H1 (cell line): ENCODE results near the gene GPRIN1. TPM values are rescaled to one million over a fixed set of nuclear protein-coding genes. Genes with fewer than 3 reads are reported as not detected.

Experiments
- CTCF ChIA-PET: fragments of 300-600 bp; sonication (Branson Sonifier 250); formaldehyde crosslinking; loops from one replicate; lab custom pipeline; 2021; ENCODE audit not compliant: partially characterized antibody; lab: Charles Lee
- POLR2A ChIA-PET: fragments of 300-600 bp; sonication (Branson Sonifier 250); formaldehyde crosslinking; loops from one replicate; lab custom pipeline; 2021; ENCODE audit warnings: inconsistent platforms; ENCODE audit not compliant: partially characterized antibody; lab: Charles Lee
- DNase-seq, 2 experiments: peaks; one replicate each; pipeline versions ENCODE4 v3.0.0 to v3.0.0-alpha.2; 2010 to 2022; ENCODE audit warnings: low spot score in 2 of 2, low read depth in 1 of 2, mixed read lengths in 1 of 2
- FAIRE-seq: peaks from 2 replicates; lab custom pipeline; 2011; peaks lifted over from hg19 to GRCh38; lab: Jason Lieb, UNC
- H2AFZ ChIP-seq: 2 replicates; pipeline ENCODE4 v1.8.1; 2012; ENCODE audit warnings: low read length, inconsistent platforms
- H2AK5ac ChIP-seq: 2 replicates; pipeline ENCODE4 v1.6.1; 2013; ENCODE audit warnings: low read depth, low read length
- H2BK120ac ChIP-seq: replicated peaks from 2 replicates; pipeline ENCODE3; 2013; ENCODE audit warnings: low read depth, low read length, inconsistent platforms
- H2BK12ac ChIP-seq: 2 replicates; pipeline ENCODE4 v1.6.1; 2013; ENCODE audit warnings: low read depth, low read length
- H2BK15ac ChIP-seq: 2 replicates; pipeline ENCODE4 v1.6.1; 2013; ENCODE audit warnings: low read length
- H2BK20ac ChIP-seq: 2 replicates; pipeline ENCODE4 v1.6.1; 2013; ENCODE audit warnings: low read length
- H2BK5ac ChIP-seq: 2 replicates; pipeline ENCODE4 v1.6.1; 2013; ENCODE audit warnings: low read depth, low read length
- H3K14ac ChIP-seq: 2 replicates; pipeline ENCODE4 v1.6.1; 2013; ENCODE audit warnings: inconsistent platforms; ENCODE audit not compliant: insufficient read length
- H3K18ac ChIP-seq: 2 replicates; pipeline ENCODE4 v1.6.1; 2013; ENCODE audit warnings: low read length; ENCODE audit errors: extremely low read depth
- H3K23ac ChIP-seq: 2 replicates; pipeline ENCODE4 v1.6.1; 2013; ENCODE audit warnings: inconsistent platforms; ENCODE audit not compliant: insufficient read length
- H3K23me2 ChIP-seq: 2 replicates; pipeline ENCODE4 v1.6.1; 2013; ENCODE audit warnings: low read depth, low read length
- H3K27ac ChIP-seq: 2 replicates; pipeline ENCODE4 v1.6.1; 2011; ENCODE audit warnings: low read depth, low read length, inconsistent platforms
- H3K27me3 ChIP-seq, 4 experiments: replicated peaks in 1 of 4; 1 replicate in 1 of 4; 2 replicates in 3 of 4; pipeline versions ENCODE4 v1.6.1 to v1.8.1; 2011 to 2013; ENCODE audit warnings: low read length in 3 of 4, mild to moderate bottlenecking in 3 of 4, inconsistent platforms in 2 of 4, mixed read lengths in 2 of 4, moderate library complexity in 1 of 4; ENCODE audit not compliant: control insufficient read depth in 3 of 4, insufficient read depth in 3 of 4; ENCODE audit errors: extremely low read depth in 1 of 4
- H3K36me3 ChIP-seq, 4 experiments: 2 replicates each; pipeline versions ENCODE4 v1.6.1 to v1.8.1; 2011 to 2013; ENCODE audit warnings: mild to moderate bottlenecking in 4 of 4, low read length in 3 of 4, moderate library complexity in 2 of 4, control low read depth in 1 of 4, inconsistent platforms in 1 of 4; ENCODE audit not compliant: insufficient read depth in 4 of 4, control insufficient read depth in 2 of 4
- H3K4ac ChIP-seq: replicated peaks from 2 replicates; pipeline ENCODE3; 2013; ENCODE audit warnings: low read length, low read depth, mixed read lengths, inconsistent platforms; ENCODE audit not compliant: insufficient read length
- H3K4me1 ChIP-seq, 4 experiments: replicated peaks in 1 of 4; 1 replicate in 1 of 4; 2 replicates in 3 of 4; pipeline versions ENCODE4 v1.6.1 to v1.8.1; 2011 to 2013; ENCODE audit warnings: low read length in 3 of 4, inconsistent platforms in 2 of 4, mixed read lengths in 1 of 4; ENCODE audit not compliant: insufficient read depth in 4 of 4, control insufficient read depth in 3 of 4
- H3K4me2 ChIP-seq, 2 experiments: 2 replicates each; pipeline versions ENCODE4 v1.6.1 to v1.8.1; 2011 to 2013; ENCODE audit warnings: low read depth in 2 of 2, low read length in 2 of 2, control low read depth in 1 of 2, inconsistent platforms in 1 of 2, mild to moderate bottlenecking in 1 of 2; ENCODE audit not compliant: insufficient read depth in 1 of 2
- H3K4me3 ChIP-seq, 4 experiments: fragments of 200-600, 300-600 bp in 1 of 4; sonication (generic), shearing (Covaris generic), sonication (Bioruptor Twin) in 1 of 4; 2 replicates each; pipeline versions ENCODE4 v1.5.1 to v1.8.1; 2011 to 2016; ENCODE audit warnings: low read length in 4 of 4, low read depth in 3 of 4, control low read depth in 2 of 4, inconsistent platforms in 2 of 4, mild to moderate bottlenecking in 2 of 4, mixed read lengths in 1 of 4, moderate library complexity in 1 of 4; ENCODE audit not compliant: insufficient read depth in 2 of 4; ENCODE audit errors: extremely low read depth in 1 of 4
- H3K56ac ChIP-seq: replicated peaks from 2 replicates; pipeline ENCODE3; 2013; ENCODE audit warnings: low read depth, mild to moderate bottlenecking, mixed read lengths, low read length, inconsistent platforms; ENCODE audit not compliant: insufficient read length
- H3K79me1 ChIP-seq: 2 replicates; pipeline ENCODE4 v1.6.1; 2013; ENCODE audit warnings: low read depth, low read length, control low read depth
- H3K79me2 ChIP-seq, 2 experiments: 2 replicates each; pipeline versions ENCODE4 v1.6.1 to v1.8.1; 2012 to 2013; ENCODE audit warnings: low read length in 2 of 2, mild to moderate bottlenecking in 2 of 2, inconsistent platforms in 1 of 2; ENCODE audit not compliant: insufficient read depth in 2 of 2, control insufficient read depth in 1 of 2
- H3K9ac ChIP-seq, 4 experiments: replicated peaks in 1 of 4; 1 replicate in 1 of 4; 2 replicates in 3 of 4; pipeline versions ENCODE4 v1.6.1 to v1.8.1; 2011 to 2013; ENCODE audit warnings: low read depth in 3 of 4, low read length in 3 of 4, control low read depth in 2 of 4, mild to moderate bottlenecking in 2 of 4, moderate library complexity in 2 of 4, inconsistent platforms in 1 of 4; ENCODE audit errors: extremely low read depth in 1 of 4
- H3K9me3 ChIP-seq, 2 experiments: 2 replicates each; pipeline versions ENCODE4 v1.6.1 to v1.8.1; 2012 to 2013; ENCODE audit warnings: mild to moderate bottlenecking in 2 of 2, moderate library complexity in 2 of 2, control low read depth in 1 of 2, inconsistent platforms in 1 of 2, low read depth in 1 of 2, low read length in 1 of 2, mixed read lengths in 1 of 2; ENCODE audit not compliant: insufficient read depth in 2 of 2
- H4K20me1 ChIP-seq, 2 experiments: replicated peaks in 1 of 2; 2 replicates each; pipeline versions ENCODE3 to v1.8.1; 2011 to 2013; ENCODE audit warnings: inconsistent platforms in 2 of 2, low read length in 2 of 2, mild to moderate bottlenecking in 1 of 2; ENCODE audit not compliant: insufficient read depth in 2 of 2, control insufficient read depth in 1 of 2
- H4K5ac ChIP-seq: 2 replicates; pipeline ENCODE4 v1.6.1; 2013; ENCODE audit warnings: low read length, low read depth, mixed read lengths, inconsistent platforms; ENCODE audit not compliant: insufficient read length
- H4K8ac ChIP-seq: 2 replicates; pipeline ENCODE4 v1.8.0; 2013; ENCODE audit warnings: mild to moderate bottlenecking, moderate library complexity, low read length, inconsistent platforms; ENCODE audit not compliant: insufficient read depth; ENCODE audit errors: extremely low read depth
- H4K91ac ChIP-seq: replicated peaks from 2 replicates; pipeline ENCODE3; 2013; ENCODE audit warnings: low read length, mixed read lengths, inconsistent platforms; ENCODE audit not compliant: insufficient read length
- MAX ChIP-seq: IDR thresholded peaks from 2 replicates; pipeline ENCODE4 v1.6.1; 2012; ENCODE audit warnings: inconsistent platforms
- NANOG ChIP-seq: IDR thresholded peaks from 2 replicates; pipeline ENCODE4 v1.6.1; 2011; ENCODE audit warnings: low read length, low read depth, mild to moderate bottlenecking, inconsistent platforms; ENCODE audit not compliant: insufficient read depth, poor library complexity, severe bottlenecking
- RAD21 ChIP-seq, 2 experiments: IDR thresholded peaks in 1 of 2; conservative IDR thresholded peaks in 1 of 2; 2 replicates each; pipeline ENCODE4 v1.6.1; 2011; ENCODE audit warnings: low read depth in 2 of 2, low read length in 2 of 2, improper control_type of control experiment in 1 of 2, inconsistent platforms in 1 of 2, mild to moderate bottlenecking in 1 of 2, moderate library complexity in 1 of 2
- RFX5 ChIP-seq: IDR thresholded peaks from 2 replicates; pipeline ENCODE4 v1.6.1; 2011; ENCODE audit warnings: low read depth, low read length, improper control_type of control experiment, borderline replicate concordance
- SP4 ChIP-seq: IDR thresholded peaks from 2 replicates; pipeline ENCODE4 v1.6.1; 2012; ENCODE audit warnings: low read length, inconsistent platforms
- SUZ12 ChIP-seq: fragments of 200-600 bp; sonication (generic); IDR thresholded peaks from 2 replicates; pipeline ENCODE4 v1.6.1; 2012; ENCODE audit warnings: mild to moderate bottlenecking, inconsistent platforms, low read length, moderate library complexity, mixed read lengths
- TBP ChIP-seq: IDR thresholded peaks from 2 replicates; pipeline ENCODE4 v1.6.1; 2011; ENCODE audit warnings: low read depth, low read length, improper control_type of control experiment
- WGBS, 2 experiments: shearing (Covaris generic) in 1 of 2; methylation state at CpG; one replicate each; pipeline versions ENCODE4 v1.1.6 to v1.1.7; 2013 to 2015; ENCODE audit warnings: low lambda C conversion rate in 2 of 2, mixed read lengths in 2 of 2, inconsistent platforms in 1 of 2, low coverage in 1 of 2, missing lambda C conversion rate in 1 of 2; ENCODE audit not compliant: insufficient replicate concordance in 2 of 2, insufficient coverage in 1 of 2, insufficient read length in 1 of 2; ENCODE audit errors: extremely low coverage in 1 of 2, missing lambda C conversion rate in 1 of 2; 5-methylcytosine and 5-hydroxymethylcytosine counted together
- polyA plus RNA-seq, 7 experiments: library from polyadenylated mRNA; depleted of rRNA in 3 of 7; stranded (reverse) in 5 of 7; unstranded in 2 of 7; fragments of >200 nt in 5 of 7; fragments of 200-250 nt in 2 of 7; gene quantifications; 1 replicate in 5 of 7; 2 replicates in 1 of 7; 4 replicates in 1 of 7; pipeline versions ENCODE4 v1.2.1 to v1.2.3, GENCODE V29; 2011 to 2013; ENCODE audit warnings: missing spikeins in 2 of 7, mixed read lengths in 2 of 7
- total RNA-seq: library from RNA; stranded (reverse); fragmentation: NEBNext Ultra II Directional; extraction: Animal tissue kit (Norgen Biotek cat#: 25700); gene quantifications from 2 replicates; pipeline ENCODE4 v1.2.1, GENCODE V29; 2021

The GPRIN1 gene
- total and polyA plus RNA-seq, 2 of the 8 experiments (the other 6 are each of a cell fraction or from before 2014, with no cell fraction given), result 3.3 to 12.0 TPM

GRCh38 chr5:176656467-176656990, 46.6 kb upstream of the GPRIN1 start:
- no peak overlapping the region for H2BK20ac ChIP-seq
- H3K79me1 ChIP-seq, result no peaks in the 10 kb centered on the region; the same call in 1 of the 2 replicates
- no peaks in the 10 kb centered on the region for H3K9me3 ChIP-seq
- DNase-seq (no peak), FAIRE-seq (no peak)
- TF ChIP-seq SP4 (no peak), NANOG (no peak), RAD21 (IDR thresholded peaks at IDR 0.05 in 1 of 2, conservative IDR thresholded peaks at IDR 0.05 in 1 of 2; ENCODE audit: low read depth in 2 of 2, low read length in 2 of 2) (no peak), SUZ12 (no peak), TBP (no peak), MAX (no peak), RFX5 (no peak)
- H2AFZ ChIP-seq, result no peak overlapping the region
- no peak overlapping the region for H2AK5ac ChIP-seq
- H3K23me2 ChIP-seq, result peaks cover 4% of the 10 kb centered on the region; the same call in 1 of the 2 replicates
- no peak overlapping the region for H3K56ac ChIP-seq
- 82% methylated on average over 12 of the region's 13 CpGs; no CpG with 5 or more reads in 1 of the 2 experiments for WGBS, 2 experiments
- no peak overlapping the region for H2BK120ac ChIP-seq
- no peak overlapping the region for H3K4me3 ChIP-seq
- H3K18ac ChIP-seq, result no peak overlapping the region
- no peak overlapping the region for H2BK12ac ChIP-seq
- H4K91ac ChIP-seq, result no peak overlapping the region
- no peak overlapping the region for H3K23ac ChIP-seq
- H3K36me3 ChIP-seq, result peaks cover 0 to 6% (median 2%) of the 10 kb centered on the region in 4 experiments; a peak in 3 of 8 replicates
- no peak overlapping the region for H3K9ac ChIP-seq
- H3K14ac ChIP-seq, result no peak overlapping the region
- CTCF ChIA-PET, result interaction anchor here (0.8 to 35.1 kb wide), 14 partner anchors 12 to 455 kb away, joined by 3 to 859 read pairs (median 12); partner anchors contain the start of genes EIF4E1B and SNCB
- H3K4ac ChIP-seq, result no peak overlapping the region
- no peak overlapping the region for H2BK5ac ChIP-seq
- peaks cover 0 to 7% of the 10 kb centered on the region in 2 experiments for H4K20me1 ChIP-seq
- peaks cover 0 to under 1% of the 10 kb centered on the region in 2 experiments; a peak in 1 of 4 replicates for H3K79me2 ChIP-seq
- no peak overlapping the region for H2BK15ac ChIP-seq
- POLR2A ChIA-PET, result interaction anchor here (0.9 to 1.4 kb wide), 2 partner anchors 21 to 31 kb away, joined by 3 read pairs; no protein-coding TSS in a partner anchor
- H3K4me1 ChIP-seq, result peaks cover 0 to 3% (median 3%) of the 10 kb centered on the region in 4 experiments; a peak in 5 of 7 replicates
- no peak overlapping the region for H3K27ac ChIP-seq
- no peaks in the 10 kb centered on the region for H3K27me3 ChIP-seq
- no peak overlapping the region for H4K8ac ChIP-seq
- no peak overlapping the region for H3K4me2 ChIP-seq
- H4K5ac ChIP-seq, result no peak overlapping the region
